WI38 (cell line): ENCODE measurements around the gene DCUN1D2.

Experiments
- H3K4me3 ChIP-seq: 2 replicates; pipeline ENCODE4 v1.5.1; 2011; ENCODE audit warnings: low read depth, mild to moderate bottlenecking, control low read depth, low read length
- CTCF ChIP-seq: IDR thresholded peaks from 2 replicates; pipeline ENCODE4 v1.5.1; 2012; ENCODE audit warnings: low read depth, mild to moderate bottlenecking, control low read depth, low read length

The DCUN1D2 gene

DNA sequence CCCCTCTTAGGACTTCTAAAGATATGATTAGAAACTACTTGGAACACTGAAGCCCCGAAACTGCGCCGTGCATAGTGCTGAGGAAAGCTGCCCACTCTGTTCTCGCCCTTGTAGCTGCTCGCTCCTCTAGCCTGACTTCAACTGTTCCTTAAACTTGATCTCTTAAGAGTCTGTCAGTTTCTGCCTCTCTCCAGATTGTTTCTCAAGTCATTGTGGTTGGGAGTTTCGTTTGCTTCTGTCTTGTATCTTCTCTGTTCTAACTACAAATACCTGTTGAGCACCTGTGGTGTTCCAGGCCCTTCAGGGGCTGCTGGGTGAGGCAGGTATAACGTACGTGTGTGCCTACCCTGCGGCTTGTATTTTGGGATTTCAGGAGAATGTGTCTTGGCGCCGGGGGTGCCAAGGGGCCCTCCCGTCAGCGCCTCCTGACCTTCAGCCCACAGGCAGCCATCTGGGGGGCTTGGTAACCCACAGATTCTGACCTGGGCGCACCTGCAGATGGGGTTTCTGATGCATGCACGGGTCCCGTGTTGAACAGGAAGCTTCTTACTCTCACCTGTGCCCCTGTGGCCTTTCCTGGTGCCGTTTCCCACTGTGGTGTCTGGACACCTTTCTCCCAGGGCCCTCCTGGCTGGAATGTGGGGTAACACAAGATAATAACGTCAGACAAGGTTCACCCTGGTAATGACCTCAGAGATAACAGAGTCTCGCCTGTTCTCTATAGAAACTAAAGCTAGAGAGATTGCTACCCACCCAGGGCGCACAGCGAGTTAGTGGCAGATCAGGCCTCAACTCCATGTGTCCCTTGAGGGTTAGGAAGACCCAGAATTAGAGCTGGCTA is 17.2 kb upstream of the DCUN1D2 start:
- H3K4me3 ChIP-seq = no peak overlapping the region
- no peak for TF ChIP-seq CTCF

- H3K4me3 ChIP-seq = no peak overlapping the region
- no peak for TF ChIP-seq CTCF
Observed at GRCh38 chr13:113506871-113507388, 16.4 kb upstream of the DCUN1D2 start.

GRCh38 chr13:113506025-113506685 is 15.6 kb upstream of the DCUN1D2 start:
- no peak for TF ChIP-seq CTCF
- no peak overlapping the region for H3K4me3 ChIP-seq

DNA sequence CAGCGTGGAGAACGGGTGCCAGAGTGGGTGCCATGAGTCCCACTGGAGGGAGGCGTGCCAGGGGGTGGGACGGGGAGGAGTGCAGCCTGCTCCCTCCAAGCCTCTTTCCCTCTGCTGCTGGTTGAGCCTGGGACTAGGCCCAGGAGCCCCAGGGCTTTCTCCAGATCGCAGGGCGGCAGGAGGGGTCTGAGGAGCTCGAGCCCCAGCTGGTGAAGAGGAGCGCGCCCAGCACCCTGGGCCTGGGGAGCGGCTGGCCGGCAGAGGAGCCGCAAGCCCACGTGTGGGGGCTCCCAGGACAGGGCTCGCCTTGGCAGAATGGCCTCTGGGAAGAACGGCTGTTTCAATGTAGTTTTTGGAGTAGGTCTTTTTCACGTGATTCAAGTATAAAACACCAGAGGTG is 12.2 kb upstream of the DCUN1D2 start:
- H3K4me3 ChIP-seq = no peak overlapping the region
- no peak for TF ChIP-seq CTCF

- no peak for TF ChIP-seq CTCF
- no peak overlapping the region for H3K4me3 ChIP-seq
Observed at GRCh38 chr13:113500530-113501265, 10.2 kb upstream of the DCUN1D2 start.

DNA sequence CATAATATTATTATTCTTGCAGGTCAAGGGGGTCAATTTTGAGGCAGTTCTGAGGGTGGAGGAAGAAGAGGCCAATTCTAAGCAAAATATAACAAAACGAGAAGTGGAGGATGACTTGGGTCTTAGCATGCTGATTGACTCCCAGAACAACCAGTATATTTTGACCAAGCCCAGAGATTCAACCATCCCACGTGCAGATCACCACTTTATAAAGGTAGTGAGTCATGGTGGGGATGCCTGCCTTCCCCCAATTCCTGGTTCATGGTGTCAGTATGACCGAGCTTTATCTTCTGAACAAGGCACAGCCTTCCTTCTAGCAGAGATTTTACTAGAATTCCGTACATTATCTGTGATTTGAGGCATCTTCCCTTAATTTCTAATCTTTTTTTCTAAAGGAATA is 9.4 kb upstream of the DCUN1D2 start:
- no peak overlapping the region for H3K4me3 ChIP-seq
- TF ChIP-seq CTCF = no peak
